T-helper 2 cell treated with Interferon-gamma antibody and Interleukin-4, amounts not matched to agents 100 ng/mL and 5 ng/mL, for 36 hours (primary cell): Measurements from ENCODE around the gene SNRNP200. TPM values are rescaled to one million over a fixed set of nuclear protein-coding genes. Genes with fewer than 3 reads are reported as not detected.

Experiments used
- intact Hi-C: fragments of 100-400 bp; cut with micrococcal nuclease; formaldehyde crosslinking; loops from one replicate; pipeline ENCODE4 v1.15.1; 2023
- total RNA-seq: library from RNA; stranded (reverse); gene quantifications from 2 replicates; pipeline ENCODE4 v1.2.3, GENCODE V29; 2022

Gene SNRNP200
- total RNA-seq = 170 and 176 TPM in 2 replicates

DNA sequence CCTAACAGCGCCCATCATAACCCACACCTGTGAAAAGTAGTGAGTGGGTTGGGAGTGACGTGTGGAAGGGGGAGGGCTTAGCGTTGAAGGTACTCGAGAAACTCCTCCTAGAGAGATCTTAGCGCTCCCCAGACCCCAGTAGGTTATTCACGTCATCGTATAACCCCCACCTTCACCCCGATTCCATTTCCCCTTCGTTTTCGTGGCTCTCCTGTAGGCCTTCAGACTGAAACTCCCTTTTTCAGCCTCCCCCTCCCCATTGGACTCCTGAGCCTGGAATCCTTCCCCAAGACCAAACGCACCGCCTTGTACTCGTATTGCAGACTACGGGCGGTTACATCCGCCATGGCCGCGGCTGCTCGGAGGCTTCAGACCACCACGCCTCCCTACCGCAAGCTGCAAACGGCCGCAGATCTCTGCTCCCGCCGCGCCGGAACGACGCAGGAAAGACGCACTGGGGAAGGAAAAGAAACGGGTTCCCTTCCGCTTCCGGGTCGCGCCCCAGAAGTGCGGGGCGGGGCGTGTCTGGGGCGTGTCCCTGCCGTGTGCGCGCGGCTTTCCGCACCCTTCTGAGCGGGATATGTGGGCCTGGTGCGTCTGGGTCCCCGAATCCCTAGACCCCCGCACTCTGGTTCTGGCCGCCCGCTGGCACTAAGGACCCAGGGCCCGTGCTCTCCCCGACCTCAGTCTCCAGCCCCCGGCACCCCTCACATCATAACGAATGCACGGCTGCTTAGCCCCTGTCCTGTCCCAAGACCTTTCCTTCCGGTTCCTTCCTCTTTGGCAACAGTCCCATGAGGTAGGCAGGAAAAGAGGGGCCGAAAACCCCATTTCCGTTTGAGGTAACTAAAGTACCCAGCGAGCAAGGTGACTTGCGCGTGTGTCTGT, at the start of gene SNRNP200:
Gene SNRNP200, minus strand, starts transcription at position 456 of the 888 bp plus-strand sequence. Its CDS starts 109 bp downstream, at position 347.
- intact Hi-C loops = loop anchor here (1.0 to 5.0 kb wide), 4 partner anchors 16 to 202 kb away; partner anchors contain the start of genes CIAO1 and NEURL3

- intact Hi-C loops = no loop called here
Measured at GRCh38 chr2:96354492-96354891, 49.1 kb upstream of the SNRNP200 start.

GRCh38 chr2:96353606-96354101, 48.3 kb upstream of the SNRNP200 start:
- intact Hi-C loops = no loop called here

DNA sequence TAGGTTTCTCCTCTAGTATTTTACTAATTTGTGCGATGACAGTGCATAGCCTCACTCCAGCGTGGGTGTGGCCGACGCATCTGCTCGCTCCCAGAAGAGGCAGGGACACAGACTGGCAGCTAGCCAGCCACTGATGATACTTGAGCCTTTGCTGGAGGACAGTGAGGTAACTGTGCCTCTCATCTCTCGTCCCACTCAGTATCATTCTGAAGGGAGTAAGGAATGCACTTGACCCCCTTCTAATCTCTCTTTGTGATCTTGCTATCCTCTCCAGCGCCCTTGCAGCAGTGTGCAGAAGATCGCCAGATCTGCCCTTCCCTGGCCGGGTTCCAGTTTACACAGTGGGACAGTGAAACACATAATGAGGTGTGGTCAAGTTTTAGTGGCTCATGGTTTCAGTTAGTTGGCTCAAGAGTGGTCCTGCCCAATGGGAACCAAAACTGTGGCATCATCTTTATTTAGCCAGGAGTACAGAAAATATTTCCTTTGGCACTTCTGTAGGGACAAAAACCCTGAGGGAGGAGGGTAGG, 47.8 kb upstream of the SNRNP200 start:
- intact Hi-C loops = no loop called here

- intact Hi-C loops = no loop called here
Measured at GRCh38 chr2:96347395-96347794, 42.0 kb upstream of the SNRNP200 start.

DNA sequence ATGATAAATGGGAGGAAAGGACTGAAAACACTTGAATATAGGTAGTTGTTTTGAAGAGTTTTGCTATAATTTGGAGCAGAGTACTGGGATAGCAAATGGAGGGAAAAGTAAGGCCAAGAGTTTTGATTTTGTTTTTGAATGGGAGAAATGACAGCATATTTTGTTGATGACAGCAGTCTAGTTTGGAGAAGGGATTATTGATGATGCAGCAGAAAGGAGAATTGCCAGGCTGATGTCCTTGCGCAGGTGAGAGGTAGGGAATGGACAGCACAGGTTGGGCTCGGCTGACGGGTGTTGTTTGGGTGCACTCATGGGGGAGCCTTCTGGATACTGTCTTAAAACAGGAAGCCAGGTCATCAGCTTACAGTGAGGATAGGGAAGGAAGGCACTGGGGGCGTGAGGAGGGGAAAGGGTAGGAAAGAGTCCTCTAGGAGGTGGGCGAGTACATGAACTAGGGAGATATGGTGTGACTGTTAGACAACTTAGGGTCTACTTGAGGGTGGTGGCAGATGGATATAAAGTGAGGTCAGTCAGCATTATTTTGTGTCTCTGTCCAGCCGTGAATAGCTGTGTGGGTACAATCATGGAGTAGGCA, 40.6 kb upstream of the SNRNP200 start:
- intact Hi-C loops = no loop called here

DNA sequence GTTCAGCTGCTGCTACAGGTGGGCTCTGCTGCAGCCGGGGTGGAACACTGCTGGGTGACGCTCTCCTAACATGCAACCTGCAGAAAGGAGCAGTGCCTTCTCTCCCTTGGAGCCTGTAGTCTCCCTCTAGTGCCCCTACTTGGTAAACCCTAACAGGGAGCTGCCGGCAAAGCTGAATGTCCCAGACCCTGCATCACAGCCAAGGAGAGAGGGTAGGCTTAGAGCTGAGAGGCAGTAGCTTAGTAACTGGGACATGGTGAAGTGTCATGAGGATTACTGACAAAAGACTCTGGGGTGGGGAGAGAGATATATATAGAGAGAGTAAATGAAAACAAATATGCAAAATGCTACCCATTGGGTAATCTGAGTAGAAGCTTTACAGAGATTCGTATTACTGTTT, 40.1 kb upstream of the SNRNP200 start:
- intact Hi-C loops = no loop called here

DNA sequence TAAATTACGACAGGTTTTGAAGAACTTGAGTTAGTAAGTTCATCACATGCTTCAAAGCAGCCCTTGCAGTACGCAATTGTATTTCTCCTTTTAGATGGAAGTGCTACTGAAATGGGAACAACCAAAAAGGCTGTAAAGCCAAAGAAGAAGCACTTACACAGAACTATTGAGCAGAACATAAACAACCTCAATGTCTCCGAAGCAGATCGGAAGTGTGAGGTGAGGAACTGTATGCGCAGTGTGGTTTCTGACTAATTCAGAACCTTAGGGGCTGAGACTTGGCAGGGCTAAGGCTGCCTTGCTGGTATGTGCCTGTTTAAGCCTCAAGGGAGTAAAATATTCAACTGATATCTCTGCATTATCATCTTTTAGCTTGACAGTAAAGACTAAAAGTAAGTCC, 38.7 kb upstream of the SNRNP200 start:
- intact Hi-C loops = loop anchor here (1.0 to 5.0 kb wide), 6 partner anchors 8 to 197 kb away; partner anchors contain the start of genes ARID5A, DUSP2 and SNRNP200

DNA sequence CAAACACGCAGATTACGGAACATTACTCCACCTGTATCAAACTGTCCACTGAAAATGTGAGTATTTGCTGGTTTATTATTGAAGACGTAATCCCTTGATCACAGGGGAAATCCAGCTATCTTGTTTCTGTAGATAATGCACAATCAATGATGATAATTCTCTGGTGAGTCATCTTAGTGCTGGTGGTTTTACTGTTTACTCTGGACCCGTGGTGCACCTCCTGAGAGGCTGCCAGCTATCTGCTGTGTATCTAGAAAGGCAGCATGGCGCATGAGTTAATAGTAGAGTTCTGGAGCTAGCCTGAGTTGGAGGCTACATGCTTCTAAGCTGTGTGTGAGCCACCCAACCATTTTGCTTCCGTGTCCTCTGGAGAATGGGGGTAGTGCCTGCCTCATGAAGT, 36.7 kb upstream of the SNRNP200 start:
- intact Hi-C loops = loop anchor here (5.0 kb wide), 3 partner anchors 145 to 195 kb away; partner anchors contain the start of genes ARID5A and DUSP2

- intact Hi-C loops = loop anchor here (5.0 kb wide), 3 partner anchors 146 to 196 kb away; partner anchors contain the start of genes ARID5A and DUSP2
Measured at GRCh38 chr2:96341641-96342040, 36.3 kb upstream of the SNRNP200 start.

GRCh38 chr2:96340493-96341414, 35.4 kb upstream of the SNRNP200 start:
- intact Hi-C loops = loop anchor here (5.0 kb wide), 3 partner anchors 147 to 197 kb away; partner anchors contain the start of genes ARID5A and DUSP2

- intact Hi-C loops = loop anchor here (1.0 to 2.0 kb wide), 2 partner anchors 7 to 16 kb away; no protein-coding TSS in a partner anchor
Measured at GRCh38 chr2:96336873-96337272, 31.5 kb upstream of the SNRNP200 start.

DNA sequence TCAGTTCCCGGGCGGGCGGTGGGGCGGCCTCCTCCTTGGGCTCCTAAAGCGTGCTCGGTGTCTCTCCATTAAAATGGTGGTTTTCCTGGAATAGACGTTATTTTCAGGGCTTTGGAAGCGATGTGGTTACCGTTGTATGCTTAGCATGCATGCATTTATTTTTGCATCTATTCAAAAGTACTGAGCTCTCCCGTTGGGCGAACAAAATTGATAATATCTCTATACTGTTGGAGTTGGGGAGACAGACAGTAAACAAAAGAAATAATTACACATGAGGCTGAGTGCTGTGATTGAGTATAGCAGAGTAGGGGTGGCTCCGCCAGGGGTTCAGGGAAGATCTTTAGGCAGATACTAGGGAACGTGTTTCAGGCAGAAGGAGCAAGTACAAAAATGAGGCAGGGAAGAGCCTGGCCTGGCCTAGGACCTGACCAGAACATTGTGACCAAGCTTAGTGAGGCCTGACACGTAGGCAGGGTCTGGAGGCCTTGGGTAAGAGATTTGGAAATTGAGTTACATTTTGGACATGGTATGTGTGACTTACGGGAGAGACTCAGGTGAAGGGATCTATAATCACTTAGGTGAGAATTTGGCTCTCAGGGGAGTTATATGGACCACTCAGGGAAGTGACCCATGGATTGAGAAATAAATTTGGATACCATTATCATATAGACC, 30.9 kb upstream of the SNRNP200 start:
- intact Hi-C loops = loop anchor here (1.0 to 2.0 kb wide), 2 partner anchors 8 to 15 kb away; no protein-coding TSS in a partner anchor

GRCh38 chr2:96333708-96334107, 28.4 kb upstream of the SNRNP200 start:
- intact Hi-C loops = no loop called here

- intact Hi-C loops = no loop called here
Measured at GRCh38 chr2:96330407-96330806, 25.1 kb upstream of the SNRNP200 start.

DNA sequence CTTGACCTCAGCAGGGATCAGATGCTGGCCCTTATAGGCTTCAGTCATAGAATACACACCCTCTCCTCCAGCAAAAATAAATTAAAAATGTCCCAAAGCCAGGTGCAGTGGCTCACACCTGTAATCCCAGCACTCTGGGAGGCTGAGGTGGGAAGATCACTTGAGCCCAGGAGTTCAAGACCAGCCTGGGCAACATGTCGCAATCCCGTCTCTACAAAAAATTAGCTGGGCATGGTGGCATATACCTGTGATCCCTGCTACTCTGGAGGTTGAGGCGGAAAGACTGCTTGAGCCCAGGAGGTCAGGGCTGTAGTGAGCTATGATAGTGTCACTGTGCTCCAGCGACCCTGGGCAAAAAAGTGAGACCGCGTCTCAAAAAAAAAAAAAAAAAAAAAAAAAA, 24.5 kb upstream of the SNRNP200 start:
- intact Hi-C loops = loop anchor here (5.0 to 10.0 kb wide), 2 partner anchors 123 to 185 kb away; partner anchors contain the start of genes DUSP2 and STARD7

- intact Hi-C loops = loop anchor here (5.0 to 10.0 kb wide), 2 partner anchors 122 to 185 kb away; partner anchors contain the start of genes DUSP2 and STARD7
Measured at GRCh38 chr2:96329456-96329855, 24.1 kb upstream of the SNRNP200 start.

DNA sequence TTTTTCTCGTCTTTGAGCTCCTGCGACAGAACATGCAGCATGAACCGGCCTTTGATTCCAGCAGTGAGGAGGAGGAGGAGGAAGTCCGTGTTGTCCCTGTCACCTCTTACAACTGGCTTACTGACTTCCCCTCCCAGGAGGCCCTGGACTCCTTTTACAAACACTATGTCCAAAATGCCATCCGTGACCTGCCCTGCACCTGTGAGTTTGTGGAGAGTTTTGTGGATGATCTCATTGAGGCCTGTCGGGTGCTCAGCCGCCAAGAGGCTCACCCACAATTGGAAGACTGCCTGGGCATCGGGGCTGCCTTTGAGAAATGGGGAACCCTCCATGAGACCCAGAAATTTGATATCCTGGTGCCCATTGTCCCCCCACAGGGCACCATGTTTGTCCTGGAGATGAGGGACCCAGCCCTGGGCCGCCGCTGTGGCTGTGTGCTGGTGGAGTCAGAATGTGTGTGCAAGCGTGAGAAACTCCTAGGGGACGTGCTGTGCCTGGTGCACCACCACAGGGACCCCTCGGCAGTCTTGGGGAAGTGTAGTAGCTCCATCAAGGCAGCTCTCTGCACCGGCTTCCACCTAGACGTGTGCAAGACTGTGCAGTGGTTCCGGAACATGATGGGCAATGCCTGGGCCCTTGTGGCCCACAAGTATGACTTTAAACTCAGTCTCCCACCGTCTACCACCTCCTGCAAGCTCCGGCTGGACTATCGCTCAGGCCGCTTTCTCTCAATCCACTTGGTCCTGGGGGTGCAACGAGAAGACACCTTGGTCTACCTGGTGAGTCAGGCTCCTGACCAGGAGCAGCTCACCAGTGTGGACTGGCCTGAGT, 21.9 kb upstream of the SNRNP200 start:
- intact Hi-C loops = loop anchor here (1.0 to 10.0 kb wide), 3 partner anchors 8 to 182 kb away; partner anchors contain the start of genes DUSP2, NCAPH and STARD7
